Ectodermal cell (in vitro differentiated cells): ENCODE data around the gene DAP.

Experiments used
- H3K27ac ChIP-seq: 2 replicates; pipeline ENCODE4 v1.7.0; 2013; ENCODE audit warnings: mild to moderate bottlenecking, low read depth, low read length; ENCODE audit not compliant: insufficient read depth, poor library complexity, severe bottlenecking
- H3K27me3 ChIP-seq: 2 replicates; pipeline ENCODE4 v1.7.0; 2013; ENCODE audit warnings: mild to moderate bottlenecking, low read length; ENCODE audit not compliant: insufficient read depth, control insufficient read depth, poor library complexity, severe bottlenecking
- H3K36me3 ChIP-seq: one replicate; pipeline ENCODE4 v1.7.0; 2013; ENCODE audit warnings: low read length; ENCODE audit not compliant: control insufficient read depth, insufficient read depth
- H3K4me1 ChIP-seq: one replicate; pipeline ENCODE4 v1.7.0; 2013; ENCODE audit warnings: low read length; ENCODE audit not compliant: control insufficient read depth, insufficient read depth
- H3K4me3 ChIP-seq: 2 replicates; pipeline ENCODE4 v1.7.0; 2013; ENCODE audit warnings: low read depth, low read length, control low read depth; ENCODE audit not compliant: insufficient read depth
- H3K9me3 ChIP-seq: 2 replicates; pipeline ENCODE4 v1.7.0; 2013; ENCODE audit warnings: mild to moderate bottlenecking, low read length, moderate library complexity; ENCODE audit not compliant: control insufficient read depth
- WGBS, 2 experiments: methylation state at CpG; one replicate each; pipeline ENCODE4 v1.1.7; 2013; ENCODE audit warnings: missing lambda C conversion rate in 2 of 2; 5-methylcytosine and 5-hydroxymethylcytosine counted together

DAP gene

GRCh38 chr5:10747678-10748622 lies 13.1 kb downstream of the DAP start:
- Histone ChIP-seq H3K4me1 (no peaks in the 10 kb centered on the region), H3K36me3 (peaks cover 23% of the 10 kb centered on the region), H3K9me3 (no peaks in the 10 kb centered on the region), H3K27me3 (no peaks in the 10 kb centered on the region), H3K4me3 (no peak overlapping the region), H3K27ac (no peak overlapping the region)
- 96% methylated on average over 9 of the region's 9 CpGs for WGBS, 2 experiments

DNA sequence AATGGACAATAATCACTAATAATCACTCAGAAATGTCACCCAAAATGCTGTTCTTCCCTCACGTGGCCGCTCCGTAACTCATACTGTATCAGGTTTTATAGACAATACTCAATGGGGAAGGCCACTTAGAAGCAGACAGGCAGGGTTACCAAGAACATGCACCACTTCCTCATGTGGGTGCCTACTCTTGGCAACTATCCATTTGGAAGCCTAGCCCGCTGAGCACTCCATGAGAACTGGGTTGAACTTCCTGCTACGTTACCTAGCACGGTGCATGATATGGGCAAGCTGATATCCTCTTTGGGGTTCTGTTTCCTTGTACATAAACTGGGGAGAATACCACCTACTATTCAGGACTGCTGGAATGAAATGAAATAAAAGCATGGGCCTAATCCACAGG lies 14.3 kb downstream of the DAP start:
- Histone ChIP-seq H3K36me3 (peaks cover 23% of the 10 kb centered on the region), H3K4me3 (no peak overlapping the region), H3K27ac (no peak overlapping the region), H3K4me1 (no peaks in the 10 kb centered on the region), H3K9me3 (no peaks in the 10 kb centered on the region), H3K27me3 (no peaks in the 10 kb centered on the region)
- WGBS, 2 experiments = 96 to 97% methylated on average over 6 of the region's 6 CpGs

DNA sequence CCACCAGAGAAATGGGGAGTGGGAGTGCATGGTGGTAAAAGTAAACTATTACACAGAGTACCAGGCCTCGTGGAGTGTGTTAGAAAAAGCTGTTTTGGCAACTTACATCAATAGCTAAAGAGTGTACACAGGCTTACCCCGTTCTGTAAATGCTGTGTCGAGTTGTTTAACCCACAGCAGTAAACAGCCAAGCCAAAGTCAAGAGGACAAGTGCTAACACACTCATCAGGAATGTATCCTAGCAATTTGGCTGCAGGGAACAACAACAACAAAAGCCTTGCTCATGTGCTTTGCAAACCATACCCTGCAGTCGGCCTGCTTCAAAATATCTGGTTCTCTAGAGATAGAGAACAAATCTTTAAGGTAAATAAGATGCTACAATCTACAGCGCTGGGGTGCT lies 15.9 kb downstream of the DAP start:
- H3K27ac ChIP-seq = no peak overlapping the region
- no peaks in the 10 kb centered on the region for H3K4me1 ChIP-seq
- WGBS, 2 experiments = 92% methylated on average over 5 of the region's 5 CpGs
- H3K36me3 ChIP-seq = peaks cover 30% of the 10 kb centered on the region
- H3K4me3 ChIP-seq = no peak overlapping the region
- H3K9me3 ChIP-seq = no peaks in the 10 kb centered on the region
- no peaks in the 10 kb centered on the region for H3K27me3 ChIP-seq

DNA sequence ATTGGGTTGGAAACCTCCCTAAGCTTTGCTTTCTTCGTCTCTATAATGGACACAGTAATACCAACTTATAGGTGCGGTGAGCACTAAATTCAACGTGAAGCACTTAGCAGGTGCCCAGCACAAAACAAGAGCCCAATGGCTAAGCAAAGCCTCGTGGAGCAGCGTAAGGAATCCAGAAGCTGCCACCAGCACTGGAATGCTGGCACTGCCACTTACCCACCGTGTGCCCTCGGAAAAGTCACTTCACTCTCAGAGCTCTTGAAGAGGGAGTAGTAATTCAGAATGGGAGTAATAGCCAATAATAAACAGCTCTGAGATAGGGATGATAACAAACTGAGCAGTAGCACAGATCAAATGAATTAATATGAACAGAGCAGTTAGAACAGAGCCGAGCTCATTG lies 16.4 kb downstream of the DAP start:
- no peaks in the 10 kb centered on the region for H3K4me1 ChIP-seq
- 96 to 97% methylated on average over 8 of the region's 8 CpGs for WGBS, 2 experiments
- H3K36me3 ChIP-seq = peaks cover 34% of the 10 kb centered on the region
- no peaks in the 10 kb centered on the region for H3K9me3 ChIP-seq
- no peak overlapping the region for H3K4me3 ChIP-seq
- no peak overlapping the region for H3K27ac ChIP-seq
- no peaks in the 10 kb centered on the region for H3K27me3 ChIP-seq

- H3K4me1 ChIP-seq = no peaks in the 10 kb centered on the region
- no peak overlapping the region for H3K4me3 ChIP-seq
- H3K27ac ChIP-seq = no peak overlapping the region
- no peaks in the 10 kb centered on the region for H3K9me3 ChIP-seq
- H3K36me3 ChIP-seq = peaks cover 38% of the 10 kb centered on the region
- no peaks in the 10 kb centered on the region for H3K27me3 ChIP-seq
Measured at GRCh38 chr5:10743951-10744350, 17.1 kb downstream of the DAP start.

GRCh38 chr5:10743526-10743925 lies 17.5 kb downstream of the DAP start:
- no peaks in the 10 kb centered on the region for H3K9me3 ChIP-seq
- no peaks in the 10 kb centered on the region for H3K27me3 ChIP-seq
- H3K27ac ChIP-seq = no peak overlapping the region
- no peaks in the 10 kb centered on the region for H3K4me1 ChIP-seq
- 94% methylated on average over 5 of the region's 5 CpGs for WGBS, 2 experiments
- peaks cover 38% of the 10 kb centered on the region for H3K36me3 ChIP-seq
- H3K4me3 ChIP-seq = no peak overlapping the region

DNA sequence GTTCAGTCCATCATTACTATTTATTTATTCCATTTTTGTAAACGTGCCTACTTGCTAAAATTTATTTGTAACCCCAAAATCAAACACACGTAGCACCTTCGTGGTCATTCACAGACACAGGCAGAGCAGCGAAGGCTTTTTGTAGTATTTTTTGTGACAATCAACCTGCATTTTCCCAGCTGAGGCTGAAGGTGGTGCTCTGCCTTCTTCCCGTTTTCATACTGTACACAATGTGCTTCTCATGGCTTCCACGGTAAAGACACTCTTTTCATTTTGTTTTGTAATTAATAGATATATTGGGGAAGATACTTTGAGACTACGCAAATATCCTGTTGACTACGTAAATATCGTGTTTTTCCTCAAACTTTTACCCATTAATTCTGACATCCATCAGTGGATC lies 19.4 kb downstream of the DAP start:
- peaks cover 38% of the 10 kb centered on the region for H3K36me3 ChIP-seq
- H3K4me1 ChIP-seq = no peaks in the 10 kb centered on the region
- H3K27me3 ChIP-seq = no peaks in the 10 kb centered on the region
- no peaks in the 10 kb centered on the region for H3K9me3 ChIP-seq
- H3K27ac ChIP-seq = no peak overlapping the region
- H3K4me3 ChIP-seq = no peak overlapping the region
- WGBS, 2 experiments = 93 to 94% methylated on average over 8 to 9 of the region's 9 CpGs

DNA sequence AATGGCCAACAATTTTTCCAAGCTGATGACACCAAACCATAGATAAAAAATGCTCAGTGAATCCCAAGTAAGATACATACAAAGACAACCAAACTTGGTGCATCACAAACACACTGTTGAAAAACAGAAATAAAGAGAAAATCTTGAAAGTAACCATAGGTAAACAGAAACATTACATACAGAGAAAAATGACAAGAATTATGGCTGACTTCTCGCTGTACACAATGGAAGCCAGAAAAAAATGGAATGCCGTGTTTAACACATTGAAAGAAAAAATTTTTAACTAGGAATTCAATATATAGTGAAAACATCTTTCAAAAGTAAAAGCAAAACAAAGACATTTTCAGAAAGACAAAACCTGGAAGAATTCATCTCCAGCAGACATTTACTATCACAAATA lies 20.6 kb downstream of the DAP start:
- WGBS, 2 experiments = 90 to 100% methylated on average over 2 of the region's 2 CpGs
- H3K9me3 ChIP-seq = no peaks in the 10 kb centered on the region
- peaks cover 33% of the 10 kb centered on the region for H3K36me3 ChIP-seq

DNA sequence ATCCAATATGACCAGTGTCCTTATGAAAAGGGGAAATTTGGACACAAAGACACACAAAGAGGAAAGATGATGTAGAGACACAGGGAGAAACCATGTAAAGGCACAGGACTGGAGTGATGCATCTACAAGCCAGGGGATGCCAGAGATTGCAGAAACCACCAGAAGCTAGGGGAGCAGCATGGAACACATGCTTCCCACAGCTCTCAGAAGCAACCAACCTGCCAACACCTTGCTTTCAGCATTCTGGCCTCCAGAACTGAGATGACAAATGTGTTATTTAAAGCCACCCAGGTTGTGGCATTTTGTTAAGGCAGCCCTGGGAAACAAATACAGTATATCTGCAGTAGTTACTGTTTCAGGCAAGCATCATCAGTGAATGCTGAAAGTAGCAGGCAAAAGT lies 23.2 kb downstream of the DAP start:
- Histone ChIP-seq H3K27ac (no peak overlapping the region), H3K4me3 (no peak overlapping the region), H3K4me1 (no peaks in the 10 kb centered on the region), H3K9me3 (no peaks in the 10 kb centered on the region), H3K36me3 (peaks cover 24% of the 10 kb centered on the region), H3K27me3 (no peaks in the 10 kb centered on the region)

More for the DNA sequence above, 20.6 kb downstream of the DAP start:
- Histone ChIP-seq H3K4me3 (no peak overlapping the region), H3K27me3 (no peaks in the 10 kb centered on the region), H3K27ac (no peak overlapping the region), H3K4me1 (no peaks in the 10 kb centered on the region)

DNA sequence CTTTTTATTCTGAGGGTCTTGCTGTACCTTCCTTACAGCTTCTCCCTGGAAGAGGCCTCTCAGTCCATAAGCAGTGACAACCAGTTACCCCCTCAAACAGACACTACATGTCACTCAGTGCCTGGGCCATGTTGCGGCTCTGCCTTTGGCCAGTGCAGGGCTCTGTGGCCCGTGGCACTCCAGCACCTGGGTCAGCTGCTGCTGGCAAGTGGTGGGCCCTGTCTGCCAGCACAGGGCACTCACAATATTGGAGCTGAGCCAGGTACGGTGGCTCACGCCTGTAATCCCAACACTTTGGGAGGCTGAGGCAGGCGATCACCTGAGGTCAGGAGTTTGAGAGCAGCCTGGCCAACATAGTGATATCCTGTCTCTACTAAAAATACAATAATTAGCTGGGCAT lies 24.2 kb downstream of the DAP start:
- Histone ChIP-seq H3K4me3 (no peak overlapping the region), H3K36me3 (peaks cover 25% of the 10 kb centered on the region), H3K27ac (no peak overlapping the region), H3K4me1 (no peaks in the 10 kb centered on the region), H3K9me3 (no peaks in the 10 kb centered on the region), H3K27me3 (no peaks in the 10 kb centered on the region)
- WGBS, 2 experiments = 93 to 95% methylated on average over 5 of the region's 5 CpGs
